ENCODE measurements around the gene TAS2R4. TPM values are rescaled to one million over a fixed set of nuclear protein-coding genes. Genes with fewer than 3 reads are reported as not detected.

Gene TAS2R4, protein sequence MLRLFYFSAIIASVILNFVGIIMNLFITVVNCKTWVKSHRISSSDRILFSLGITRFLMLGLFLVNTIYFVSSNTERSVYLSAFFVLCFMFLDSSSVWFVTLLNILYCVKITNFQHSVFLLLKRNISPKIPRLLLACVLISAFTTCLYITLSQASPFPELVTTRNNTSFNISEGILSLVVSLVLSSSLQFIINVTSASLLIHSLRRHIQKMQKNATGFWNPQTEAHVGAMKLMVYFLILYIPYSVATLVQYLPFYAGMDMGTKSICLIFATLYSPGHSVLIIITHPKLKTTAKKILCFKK
- 0.41 to 1.1 TPM (median 0.72 TPM) in 3 replicates for total RNA-seq (2021)
- percentile 78 among the genes with signal in this experiment for Bru-seq, nascent RNA
- long read RNA-seq, experiment 1, partial matches to known transcripts = 0 of 1 reads
- long read RNA-seq, experiment 1, other reads (novel, unspliced or antisense) = 0 of 1 reads
- long read RNA-seq, experiment 2 = 0 reads
- long read RNA-seq, experiment 3 = 0 reads

DNA sequence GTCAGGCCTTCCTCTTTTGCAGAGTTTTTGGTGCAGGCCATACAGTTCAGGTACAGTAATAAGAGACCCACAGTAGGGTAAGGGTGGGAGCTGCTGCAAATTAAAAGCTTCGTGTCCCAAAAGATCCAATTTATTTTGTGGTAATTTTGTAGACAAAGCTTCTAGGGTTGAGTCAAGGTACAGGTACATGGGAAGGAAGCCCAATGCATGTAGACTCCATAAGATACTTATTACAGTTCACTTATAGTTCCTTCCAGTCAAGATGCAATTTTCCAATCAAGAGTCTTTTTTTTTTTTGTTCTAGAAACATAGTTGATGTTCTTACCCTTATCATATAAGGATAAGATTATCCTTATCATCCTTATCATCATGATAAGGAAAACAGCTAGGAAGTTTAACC lies at the start of gene TAS2R4:
Gene TAS2R4 (plus strand): TSS at position 301 of the 400 bp plus-strand sequence. CDS start 1,815 bp downstream, outside the sequence.
- H3K4me1 Mint-ChIP-seq = no peaks in the 10 kb centered on the region
- H3K9me3 Mint-ChIP-seq = peaks cover 41% of the 10 kb centered on the region
- H3K36me3 Mint-ChIP-seq = peaks cover 66% of the 10 kb centered on the region
- TF ChIP-seq JUN (CRISPR knock-in tag; IDR thresholded peaks at IDR 0.05) (no peak), HMGA2 (CRISPR knock-in tag; IDR thresholded peaks at IDR 0.05) (no peak), KAT7 (CRISPR knock-in tag; IDR thresholded peaks at IDR 0.05; ENCODE audit: borderline replicate concordance) (no peak), CREM (CRISPR knock-in tag; IDR thresholded peaks at IDR 0.05) (no peak), CREB1 (CRISPR knock-in tag; IDR thresholded peaks at IDR 0.05) (no peak), OVOL2 (CRISPR knock-in tag; IDR thresholded peaks at IDR 0.05; ENCODE audit: borderline replicate concordance) (no peak), TP53 (CRISPR knock-in tag; IDR thresholded peaks at IDR 0.05) (no peak), ELF4 (CRISPR knock-in tag; IDR thresholded peaks at IDR 0.05; ENCODE audit: low read depth) (no peak), ZNF219 (CRISPR knock-in tag; IDR thresholded peaks at IDR 0.05; ENCODE audit: borderline replicate concordance) (no peak), FOXK1 (CRISPR knock-in tag; IDR thresholded peaks at IDR 0.05) (no peak), MXD4 (CRISPR knock-in tag; IDR thresholded peaks at IDR 0.05; ENCODE audit: borderline replicate concordance) (no peak), ZNF396 (CRISPR knock-in tag; IDR thresholded peaks at IDR 0.05; ENCODE audit: borderline replicate concordance) (no peak)
- TF ChIP-seq, protein P1, sequence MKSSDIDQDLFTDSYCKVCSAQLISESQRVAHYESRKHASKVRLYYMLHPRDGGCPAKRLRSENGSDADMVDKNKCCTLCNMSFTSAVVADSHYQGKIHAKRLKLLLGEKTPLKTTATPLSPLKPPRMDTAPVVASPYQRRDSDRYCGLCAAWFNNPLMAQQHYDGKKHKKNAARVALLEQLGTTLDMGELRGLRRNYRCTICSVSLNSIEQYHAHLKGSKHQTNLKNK (CRISPR knock-in tag; IDR thresholded peaks at IDR 0.05) = no peak
- TF ChIP-seq, protein P2, sequence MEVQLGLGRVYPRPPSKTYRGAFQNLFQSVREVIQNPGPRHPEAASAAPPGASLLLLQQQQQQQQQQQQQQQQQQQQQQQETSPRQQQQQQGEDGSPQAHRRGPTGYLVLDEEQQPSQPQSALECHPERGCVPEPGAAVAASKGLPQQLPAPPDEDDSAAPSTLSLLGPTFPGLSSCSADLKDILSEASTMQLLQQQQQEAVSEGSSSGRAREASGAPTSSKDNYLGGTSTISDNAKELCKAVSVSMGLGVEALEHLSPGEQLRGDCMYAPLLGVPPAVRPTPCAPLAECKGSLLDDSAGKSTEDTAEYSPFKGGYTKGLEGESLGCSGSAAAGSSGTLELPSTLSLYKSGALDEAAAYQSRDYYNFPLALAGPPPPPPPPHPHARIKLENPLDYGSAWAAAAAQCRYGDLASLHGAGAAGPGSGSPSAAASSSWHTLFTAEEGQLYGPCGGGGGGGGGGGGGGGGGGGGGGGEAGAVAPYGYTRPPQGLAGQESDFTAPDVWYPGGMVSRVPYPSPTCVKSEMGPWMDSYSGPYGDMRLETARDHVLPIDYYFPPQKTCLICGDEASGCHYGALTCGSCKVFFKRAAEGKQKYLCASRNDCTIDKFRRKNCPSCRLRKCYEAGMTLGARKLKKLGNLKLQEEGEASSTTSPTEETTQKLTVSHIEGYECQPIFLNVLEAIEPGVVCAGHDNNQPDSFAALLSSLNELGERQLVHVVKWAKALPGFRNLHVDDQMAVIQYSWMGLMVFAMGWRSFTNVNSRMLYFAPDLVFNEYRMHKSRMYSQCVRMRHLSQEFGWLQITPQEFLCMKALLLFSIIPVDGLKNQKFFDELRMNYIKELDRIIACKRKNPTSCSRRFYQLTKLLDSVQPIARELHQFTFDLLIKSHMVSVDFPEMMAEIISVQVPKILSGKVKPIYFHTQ (CRISPR knock-in tag; IDR thresholded peaks at IDR 0.05) = no peak
- TF ChIP-seq, protein P3, sequence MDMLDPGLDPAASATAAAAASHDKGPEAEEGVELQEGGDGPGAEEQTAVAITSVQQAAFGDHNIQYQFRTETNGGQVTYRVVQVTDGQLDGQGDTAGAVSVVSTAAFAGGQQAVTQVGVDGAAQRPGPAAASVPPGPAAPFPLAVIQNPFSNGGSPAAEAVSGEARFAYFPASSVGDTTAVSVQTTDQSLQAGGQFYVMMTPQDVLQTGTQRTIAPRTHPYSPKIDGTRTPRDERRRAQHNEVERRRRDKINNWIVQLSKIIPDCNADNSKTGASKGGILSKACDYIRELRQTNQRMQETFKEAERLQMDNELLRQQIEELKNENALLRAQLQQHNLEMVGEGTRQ (CRISPR knock-in tag; IDR thresholded peaks at IDR 0.05) = no peak
- TF ChIP-seq, protein P4, sequence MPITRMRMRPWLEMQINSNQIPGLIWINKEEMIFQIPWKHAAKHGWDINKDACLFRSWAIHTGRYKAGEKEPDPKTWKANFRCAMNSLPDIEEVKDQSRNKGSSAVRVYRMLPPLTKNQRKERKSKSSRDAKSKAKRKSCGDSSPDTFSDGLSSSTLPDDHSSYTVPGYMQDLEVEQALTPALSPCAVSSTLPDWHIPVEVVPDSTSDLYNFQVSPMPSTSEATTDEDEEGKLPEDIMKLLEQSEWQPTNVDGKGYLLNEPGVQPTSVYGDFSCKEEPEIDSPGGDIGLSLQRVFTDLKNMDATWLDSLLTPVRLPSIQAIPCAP (CRISPR knock-in tag; IDR thresholded peaks at IDR 0.05) = no peak
- TF ChIP-seq, protein P5, sequence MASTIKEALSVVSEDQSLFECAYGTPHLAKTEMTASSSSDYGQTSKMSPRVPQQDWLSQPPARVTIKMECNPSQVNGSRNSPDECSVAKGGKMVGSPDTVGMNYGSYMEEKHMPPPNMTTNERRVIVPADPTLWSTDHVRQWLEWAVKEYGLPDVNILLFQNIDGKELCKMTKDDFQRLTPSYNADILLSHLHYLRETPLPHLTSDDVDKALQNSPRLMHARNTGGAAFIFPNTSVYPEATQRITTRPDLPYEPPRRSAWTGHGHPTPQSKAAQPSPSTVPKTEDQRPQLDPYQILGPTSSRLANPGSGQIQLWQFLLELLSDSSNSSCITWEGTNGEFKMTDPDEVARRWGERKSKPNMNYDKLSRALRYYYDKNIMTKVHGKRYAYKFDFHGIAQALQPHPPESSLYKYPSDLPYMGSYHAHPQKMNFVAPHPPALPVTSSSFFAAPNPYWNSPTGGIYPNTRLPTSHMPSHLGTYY (CRISPR knock-in tag; IDR thresholded peaks at IDR 0.05) = no peak
- no peak for ATAC-seq
- H3K27ac Mint-ChIP-seq = no peak within 1 kb of the TSS
- no peak for DNase-seq (ENCODE audit: low spot score)
- H3K27me3 Mint-ChIP-seq (ENCODE audit: low read depth) = 0 out of 2 replicates have a peak, but pooled peaks cover 2% of the 10 kb centered on the region
- H3K4me3 Mint-ChIP-seq = no peak within 1 kb of the TSS
- POLR2A ChIA-PET = no interaction called here
- CTCF ChIA-PET = interaction anchor here (1.4 kb wide), 1 partner anchor 9 kb away, joined by 5 read pairs; no protein-coding TSS in a partner anchor

DNA sequence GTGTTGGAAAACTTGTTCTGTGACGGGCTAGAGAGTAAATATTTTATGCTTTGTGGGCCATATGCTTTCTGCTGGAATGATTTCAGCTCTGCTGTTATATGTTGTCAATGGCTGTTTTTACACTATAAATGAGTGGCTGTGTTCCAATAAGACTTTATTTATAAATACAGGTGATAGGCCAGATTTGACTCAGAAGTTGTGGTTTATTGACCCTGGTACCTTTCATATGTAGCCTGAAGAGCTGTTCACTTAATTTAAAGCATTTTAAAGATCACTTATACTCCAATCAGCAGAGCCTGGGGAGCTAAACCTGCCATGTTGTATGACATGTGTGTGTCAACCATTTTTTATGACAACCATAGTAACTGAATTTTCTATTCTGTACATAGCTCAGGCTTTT lies 47.5 kb upstream of the TAS2R4 start:
- ChIA-PET CTCF (interaction anchor here (2.0 kb wide), 1 partner anchor 9 kb away, joined by 7 read pairs; the partner anchor contains the start of gene SSBP1), POLR2A (no interaction called here)
- no peaks in the 10 kb centered on the region for H3K36me3 Mint-ChIP-seq
- ATAC-seq = no peak
- H3K9me3 Mint-ChIP-seq = no peaks in the 10 kb centered on the region
- no peak for DNase-seq (ENCODE audit: low spot score)
- TF ChIP-seq OVOL2 (CRISPR knock-in tag; IDR thresholded peaks at IDR 0.05; ENCODE audit: borderline replicate concordance) (no peak), ESRRA (CRISPR knock-in tag; IDR thresholded peaks at IDR 0.05; ENCODE audit: borderline replicate concordance) (no peak), GABPB1 (CRISPR knock-in tag; IDR thresholded peaks at IDR 0.05) (no peak), KAT7 (CRISPR knock-in tag; IDR thresholded peaks at IDR 0.05; ENCODE audit: borderline replicate concordance) (no peak), ZNF219 (CRISPR knock-in tag; IDR thresholded peaks at IDR 0.05; ENCODE audit: borderline replicate concordance) (no peak), NR2C2 (CRISPR knock-in tag; IDR thresholded peaks at IDR 0.05) (no peak), ZBTB21 (CRISPR knock-in tag; IDR thresholded peaks at IDR 0.05; ENCODE audit: borderline replicate concordance) (no peak), JAZF1 (CRISPR knock-in tag; IDR thresholded peaks at IDR 0.05) (no peak), ZNF317 (CRISPR knock-in tag; IDR thresholded peaks at IDR 0.05; ENCODE audit: borderline replicate concordance, low read depth) (no peak)
- TF ChIP-seq, protein P6, sequence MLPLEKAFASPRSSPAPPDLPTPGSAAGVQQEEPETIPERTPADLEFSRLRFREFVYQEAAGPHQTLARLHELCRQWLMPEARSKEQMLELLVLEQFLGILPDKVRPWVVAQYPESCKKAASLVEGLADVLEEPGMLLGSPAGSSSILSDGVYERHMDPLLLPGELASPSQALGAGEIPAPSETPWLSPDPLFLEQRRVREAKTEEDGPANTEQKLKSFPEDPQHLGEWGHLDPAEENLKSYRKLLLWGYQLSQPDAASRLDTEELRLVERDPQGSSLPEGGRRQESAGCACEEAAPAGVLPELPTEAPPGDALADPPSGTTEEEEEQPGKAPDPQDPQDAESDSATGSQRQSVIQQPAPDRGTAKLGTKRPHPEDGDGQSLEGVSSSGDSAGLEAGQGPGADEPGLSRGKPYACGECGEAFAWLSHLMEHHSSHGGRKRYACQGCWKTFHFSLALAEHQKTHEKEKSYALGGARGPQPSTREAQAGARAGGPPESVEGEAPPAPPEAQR (CRISPR knock-in tag; IDR thresholded peaks at IDR 0.05) = no peak
- H3K4me1 Mint-ChIP-seq = peaks cover 20% of the 10 kb centered on the region
- peaks cover 14% of the 10 kb centered on the region for H3K27me3 Mint-ChIP-seq (ENCODE audit: low read depth)
- no peak overlapping the region for H3K27ac Mint-ChIP-seq
- no peak overlapping the region for H3K4me3 Mint-ChIP-seq

Data from WTC11 (cell line).